Germinal center (tissue), 1 donor: Measurements from ENCODE around the gene CCDC117.

Experiments used
- DNase-seq: peaks from one replicate; pipeline ENCODE4 v3.0.0; 2012; ENCODE audit warnings: mixed read lengths, low spot score

Gene CCDC117

DNA sequence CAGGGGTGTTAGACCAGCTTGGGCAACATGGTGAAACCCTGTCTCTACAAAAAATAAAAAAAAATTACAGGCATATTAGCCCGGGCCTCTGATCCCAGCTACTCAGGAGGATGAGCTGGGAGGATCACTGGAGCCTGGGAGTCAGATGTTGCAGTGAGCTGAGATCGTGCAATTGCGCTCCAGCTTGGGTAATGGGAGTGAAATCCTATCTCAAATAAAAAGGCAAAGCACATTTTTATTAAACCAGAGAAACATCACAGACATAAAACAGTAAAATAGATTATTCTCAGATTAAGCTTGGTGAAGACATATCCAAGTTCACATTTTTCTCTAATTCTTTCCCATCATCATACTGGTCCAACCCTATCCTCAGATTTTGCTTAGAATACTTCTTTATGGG lies 57.9 kb downstream of the CCDC117 start:
- DNase-seq: no peak

DNA sequence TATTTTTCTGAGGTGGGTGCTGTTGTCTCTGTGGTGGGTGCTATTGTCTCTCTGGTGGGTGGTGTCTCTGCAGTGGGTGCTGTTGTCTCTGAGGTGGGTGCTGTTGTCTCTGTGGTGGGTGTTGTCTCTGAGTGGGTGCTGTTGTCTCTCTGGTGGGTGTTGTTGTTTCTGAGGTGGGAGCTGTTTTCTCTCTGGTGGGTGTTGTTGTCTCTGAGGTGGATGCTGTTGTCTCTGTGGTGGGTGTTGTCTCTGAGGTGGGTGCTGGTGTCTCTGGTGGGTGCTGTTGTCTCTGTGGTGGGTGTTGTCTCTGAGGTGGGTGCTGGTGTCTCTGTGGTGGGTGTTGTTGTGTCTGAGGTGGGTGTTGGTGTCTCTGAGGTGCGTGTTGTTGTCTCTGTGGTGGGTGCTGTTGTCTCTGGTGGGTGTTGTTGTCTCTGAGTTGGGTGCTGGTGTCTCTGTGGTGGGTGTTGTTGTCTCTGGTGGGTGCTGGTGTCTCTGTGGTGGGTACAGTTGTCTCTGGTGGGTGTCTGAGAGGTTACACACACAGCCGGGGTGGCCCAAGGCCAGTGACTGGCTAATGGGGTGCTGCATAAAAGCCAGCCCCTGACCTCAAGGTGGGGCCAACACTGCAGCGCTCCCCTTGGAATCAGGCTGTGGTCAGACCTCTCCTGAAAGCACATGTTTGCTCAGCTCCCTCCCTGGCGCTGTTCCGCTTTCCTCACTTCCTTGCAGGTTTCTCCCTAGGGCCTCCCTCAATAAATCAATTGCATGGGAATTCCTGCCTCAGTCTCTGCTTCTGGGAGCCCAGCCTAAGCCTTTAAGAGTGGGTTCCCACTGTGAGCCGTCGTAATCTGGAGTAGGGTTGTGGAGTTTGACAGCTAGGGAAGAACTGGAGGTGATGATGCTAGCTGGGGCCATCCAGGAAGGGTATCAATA lies 58.9 kb downstream of the CCDC117 start:
- no peak for DNase-seq

DNA sequence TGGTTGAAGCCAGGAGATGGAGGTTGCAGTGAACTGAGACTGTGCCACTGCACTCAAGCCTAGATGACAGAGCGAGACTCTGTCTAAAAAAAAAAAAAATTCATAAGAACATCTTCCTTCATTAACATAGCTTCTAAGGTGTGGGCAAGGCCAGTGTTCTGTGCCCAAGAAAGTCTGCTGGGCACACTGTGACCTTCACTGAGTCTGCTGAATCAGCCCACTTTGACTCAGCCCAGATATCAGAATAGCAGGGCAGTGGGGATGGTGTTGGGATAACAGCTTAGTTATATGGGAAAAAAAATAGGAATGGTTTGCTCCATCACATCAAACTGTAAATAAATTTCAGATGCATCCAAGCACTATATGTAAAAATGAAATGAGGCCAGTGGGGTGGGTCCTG lies 60.2 kb downstream of the CCDC117 start:
- DNase-seq: no peak

DNA sequence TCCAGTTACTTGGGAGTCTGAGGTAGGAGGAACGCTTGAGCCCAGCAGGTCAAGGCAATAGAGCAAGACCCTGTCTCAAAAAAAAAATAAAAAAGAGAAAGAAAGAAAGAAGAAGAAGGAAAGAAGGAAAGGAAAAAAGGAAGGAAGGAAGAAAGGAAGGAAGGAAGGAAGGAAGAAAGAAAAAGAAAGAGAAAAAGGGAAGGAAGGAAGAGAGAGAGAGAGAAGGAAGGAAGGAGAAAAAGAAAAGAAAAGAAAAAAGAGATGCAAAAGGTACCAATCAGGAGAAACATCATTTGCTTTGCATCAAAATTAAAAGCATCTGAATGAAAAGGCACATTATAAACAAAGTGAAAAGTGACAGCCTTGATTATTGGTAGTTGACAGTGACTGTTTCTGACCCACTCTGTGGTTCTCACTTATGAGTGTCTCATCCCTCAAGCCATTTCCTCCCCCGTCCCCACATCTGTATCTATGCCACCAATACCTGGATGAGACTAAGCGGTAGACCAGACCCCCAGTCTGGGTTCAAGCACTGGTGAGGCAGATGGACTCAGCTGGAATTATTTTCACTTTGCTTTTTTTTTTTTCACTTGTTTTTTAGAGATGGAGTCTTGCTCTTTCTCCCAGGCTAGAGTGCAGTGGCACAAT lies 60.9 kb downstream of the CCDC117 start:
- no peak for DNase-seq

DNA sequence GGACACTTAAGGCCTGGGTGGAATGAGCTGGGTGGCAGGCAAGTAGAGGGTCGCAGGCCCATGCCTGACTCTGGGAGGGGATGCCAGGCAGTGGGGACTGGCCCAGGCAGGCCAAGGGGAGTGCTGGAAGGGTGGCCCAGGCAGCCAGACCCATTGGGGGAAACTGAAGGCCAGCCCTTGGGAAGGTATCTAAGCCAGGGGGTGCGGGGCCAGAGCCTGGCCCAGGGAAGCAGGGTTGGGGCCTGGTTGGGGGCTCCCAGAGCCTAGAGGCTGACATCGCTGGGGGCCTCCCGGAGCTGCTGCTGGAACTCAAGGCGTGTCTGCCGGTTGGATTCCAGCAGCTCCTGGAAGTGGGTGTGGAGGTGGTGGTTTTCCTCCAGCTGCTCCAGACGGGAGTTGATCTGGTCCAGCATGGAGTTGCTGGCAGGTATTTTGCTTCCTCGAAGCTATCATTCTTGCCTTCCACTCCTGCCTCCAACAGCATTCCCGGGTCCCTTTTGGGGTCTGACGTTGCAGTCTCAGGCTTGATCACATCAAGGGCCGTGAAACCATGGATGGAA lies 63.2 kb downstream of the CCDC117 start:
- DNase-seq: no peak

DNA sequence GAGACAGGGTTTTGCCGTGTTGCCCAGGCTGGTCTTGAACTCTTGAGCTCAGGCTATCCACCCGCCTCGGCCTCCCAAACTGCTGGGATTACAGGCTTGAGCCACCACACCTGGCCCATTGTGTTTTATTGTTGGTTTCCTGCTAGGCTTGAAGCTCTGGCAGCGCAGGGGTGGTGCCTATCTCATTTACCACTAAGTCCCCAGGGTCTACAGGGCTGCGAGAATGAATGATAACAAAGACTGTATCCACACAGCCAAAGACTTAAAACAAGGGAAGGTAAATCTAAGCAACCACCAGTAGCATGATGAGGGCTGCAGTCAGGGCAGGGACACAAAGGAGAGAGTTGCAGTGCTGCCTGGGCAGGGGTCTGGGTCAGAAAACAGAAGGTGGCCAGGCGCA lies 65.1 kb downstream of the CCDC117 start:
- no peak for DNase-seq
